ENCODE measurements around the gene PARP16. TPM values are rescaled to one million over a fixed set of nuclear protein-coding genes. Genes with fewer than 3 reads are reported as not detected.
A peak's percentile ranks its signal among the peaks of the same experiment; 100 is the strongest.

Gene PARP16, protein sequence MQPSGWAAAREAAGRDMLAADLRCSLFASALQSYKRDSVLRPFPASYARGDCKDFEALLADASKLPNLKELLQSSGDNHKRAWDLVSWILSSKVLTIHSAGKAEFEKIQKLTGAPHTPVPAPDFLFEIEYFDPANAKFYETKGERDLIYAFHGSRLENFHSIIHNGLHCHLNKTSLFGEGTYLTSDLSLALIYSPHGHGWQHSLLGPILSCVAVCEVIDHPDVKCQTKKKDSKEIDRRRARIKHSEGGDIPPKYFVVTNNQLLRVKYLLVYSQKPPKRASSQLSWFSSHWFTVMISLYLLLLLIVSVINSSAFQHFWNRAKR
- total RNA-seq (2021; fragmentation: NEBNext Ultra II Directional; extraction: Animal tissue kit (Norgen Biotek cat#: 25700)), result 1 to 10 TPM; 4.1 to 5.1 (median 4.4) TPM
- long read RNA-seq, partial matches to known transcripts, result 0 of 8 reads
- long read RNA-seq, other reads (novel, unspliced or antisense), result 2 of 8 reads

DNA sequence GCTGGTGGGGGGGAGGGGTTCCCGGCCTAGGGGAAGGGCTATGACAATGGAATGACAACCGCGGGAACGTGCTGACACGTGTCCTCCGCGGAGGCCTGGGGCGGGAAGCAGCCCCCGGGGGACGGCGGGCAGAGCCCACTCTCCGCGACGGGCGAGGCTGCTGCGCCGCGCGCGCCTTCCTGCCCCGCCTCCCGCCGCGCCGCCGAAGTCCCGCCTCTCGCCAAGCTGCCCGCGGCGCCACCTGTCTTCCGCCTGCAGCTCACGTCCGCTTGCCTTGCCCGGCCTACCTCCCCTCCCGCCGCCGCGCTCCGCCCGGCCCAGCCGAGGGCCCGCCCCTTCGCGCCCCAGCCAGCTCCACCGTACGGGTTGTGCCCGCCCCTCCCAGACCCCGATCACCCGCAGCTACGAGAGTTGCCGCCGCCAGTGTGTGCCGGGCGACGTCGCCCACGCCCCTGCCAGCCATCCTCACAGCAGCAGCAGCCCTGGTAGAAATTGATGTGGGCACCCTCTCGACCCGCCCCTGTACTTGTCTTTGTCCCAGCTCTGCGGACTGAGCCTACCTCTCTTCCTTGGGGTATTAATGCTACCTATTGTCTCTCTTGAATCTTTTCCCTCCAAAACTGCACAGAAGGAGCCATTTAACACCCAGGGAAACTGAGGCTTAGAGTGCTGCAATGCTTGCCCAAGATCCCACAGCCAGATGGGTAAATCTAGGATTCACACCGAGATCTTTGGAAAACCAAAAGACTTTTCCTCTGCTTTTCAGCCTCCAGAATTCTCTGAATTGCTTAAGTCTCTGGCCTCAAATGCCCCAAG is at the start of gene PARP16:
Gene PARP16, minus strand, starts transcription at position 180 of the 816 bp plus-strand sequence. CDS start 457 bp downstream, outside the sequence.
- peaks cover 15% of the 10 kb centered on the region for H3K4me1 Mint-ChIP-seq (ENCODE audit: low read depth)
- TF ChIP-seq, protein P1, sequence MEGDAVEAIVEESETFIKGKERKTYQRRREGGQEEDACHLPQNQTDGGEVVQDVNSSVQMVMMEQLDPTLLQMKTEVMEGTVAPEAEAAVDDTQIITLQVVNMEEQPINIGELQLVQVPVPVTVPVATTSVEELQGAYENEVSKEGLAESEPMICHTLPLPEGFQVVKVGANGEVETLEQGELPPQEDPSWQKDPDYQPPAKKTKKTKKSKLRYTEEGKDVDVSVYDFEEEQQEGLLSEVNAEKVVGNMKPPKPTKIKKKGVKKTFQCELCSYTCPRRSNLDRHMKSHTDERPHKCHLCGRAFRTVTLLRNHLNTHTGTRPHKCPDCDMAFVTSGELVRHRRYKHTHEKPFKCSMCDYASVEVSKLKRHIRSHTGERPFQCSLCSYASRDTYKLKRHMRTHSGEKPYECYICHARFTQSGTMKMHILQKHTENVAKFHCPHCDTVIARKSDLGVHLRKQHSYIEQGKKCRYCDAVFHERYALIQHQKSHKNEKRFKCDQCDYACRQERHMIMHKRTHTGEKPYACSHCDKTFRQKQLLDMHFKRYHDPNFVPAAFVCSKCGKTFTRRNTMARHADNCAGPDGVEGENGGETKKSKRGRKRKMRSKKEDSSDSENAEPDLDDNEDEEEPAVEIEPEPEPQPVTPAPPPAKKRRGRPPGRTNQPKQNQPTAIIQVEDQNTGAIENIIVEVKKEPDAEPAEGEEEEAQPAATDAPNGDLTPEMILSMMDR (IDR thresholded peaks at IDR 0.05), result peak; percentile 71
- peak; percentile 71 for DNase-seq
- peak within 1 kb of the TSS; percentile 86 for H3K4me3 Mint-ChIP-seq
- no peaks in the 10 kb centered on the region for H3K36me3 Mint-ChIP-seq (ENCODE audit: low read depth)
- no peaks in the 10 kb centered on the region for H3K9me3 Mint-ChIP-seq
- H3K27me3 Mint-ChIP-seq (ENCODE audit: insufficient read depth), result no peaks in the 10 kb centered on the region; the same call in none of the 2 replicates
- H3K27ac Mint-ChIP-seq, result peak within 1 kb of the TSS; percentile 66

GRCh38 chr15:65335278-65336055 is 48.8 kb upstream of the PARP16 start:
- Mint-ChIP-seq H3K4me1 (ENCODE audit: low read depth) (no peaks in the 10 kb centered on the region), H3K4me3 (no peak overlapping the region), H3K27ac (no peak overlapping the region), H3K9me3 (no peaks in the 10 kb centered on the region), H3K36me3 (ENCODE audit: low read depth) (no peaks in the 10 kb centered on the region), H3K27me3 (ENCODE audit: insufficient read depth) (peaks cover 33% of the 10 kb centered on the region)
- TF ChIP-seq, protein P1 (IDR thresholded peaks at IDR 0.05), result no peak
- DNase-seq, result no peak

- no peak for DNase-seq
- Mint-ChIP-seq H3K27me3 (ENCODE audit: insufficient read depth) (peaks cover 36% of the 10 kb centered on the region), H3K36me3 (ENCODE audit: low read depth) (no peaks in the 10 kb centered on the region), H3K9me3 (no peaks in the 10 kb centered on the region), H3K4me1 (ENCODE audit: low read depth) (no peaks in the 10 kb centered on the region), H3K27ac (no peak overlapping the region), H3K4me3 (no peak overlapping the region)
- TF ChIP-seq, protein P1 (IDR thresholded peaks at IDR 0.05), result no peak
These were observed 48.0 kb upstream of the PARP16 start for GRCh38 chr15:65334586-65335231.

DNA sequence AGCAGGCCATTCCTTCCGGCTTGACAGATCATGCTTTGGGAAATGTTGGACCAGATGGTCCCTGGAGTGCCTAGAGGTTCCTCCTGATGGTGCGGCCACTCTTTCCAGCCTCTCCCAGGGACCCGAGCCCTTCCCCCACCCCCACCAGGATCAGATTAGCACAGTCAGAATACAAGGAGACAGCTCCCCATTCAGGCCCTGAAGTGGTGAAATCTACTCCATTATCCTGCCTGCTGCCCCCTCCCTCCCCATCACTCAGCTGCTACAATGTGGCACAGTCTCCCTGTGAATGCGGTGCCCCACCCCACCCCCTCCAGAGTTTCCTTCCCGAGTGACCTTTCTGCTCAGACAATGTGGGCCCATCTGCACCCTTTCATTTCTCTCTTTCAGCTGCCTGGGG is 47.2 kb upstream of the PARP16 start:
- Mint-ChIP-seq H3K36me3 (ENCODE audit: low read depth) (no peaks in the 10 kb centered on the region), H3K9me3 (no peaks in the 10 kb centered on the region), H3K4me1 (ENCODE audit: low read depth) (no peaks in the 10 kb centered on the region), H3K27me3 (ENCODE audit: insufficient read depth) (peaks cover 30% of the 10 kb centered on the region), H3K4me3 (no peak overlapping the region), H3K27ac (no peak overlapping the region)
- DNase-seq, result no peak
- TF ChIP-seq, protein P1 (IDR thresholded peaks at IDR 0.05), result no peak
